Measurements from ENCODE around the gene COL9A1. TPM values are rescaled to one million over a fixed set of nuclear protein-coding genes. Genes with fewer than 3 reads are reported as not detected.

Gene COL9A1
- total and polyA plus RNA-seq, 9 of the 15 experiments (the other 6 are each of a cell fraction or from before 2014, with no cell fraction given) = 0.01 to 0.13 (median 0.06) TPM; not detected in 1

GRCh38 chr6:70274338-70274737, 28.5 kb downstream of the COL9A1 start:
- WGBS (ENCODE audit: insufficient coverage, low coverage, missing lambda C conversion rate) = 0% methylated on average over 4 of the region's 4 CpGs
- ChIA-PET CTCF (ENCODE audit: low intra/inter-chr PET ratio) (no interaction called here), POLR2A (interaction anchor here (1.3 kb wide), 1 partner anchor 10 kb away, joined by 4 read pairs; no protein-coding TSS in a partner anchor)
- in situ Hi-C loops (cut with MboI) (no loop called here), intact Hi-C loops (cut with micrococcal nuclease) (no loop called here)
- Histone ChIP-seq H3K27ac (ENCODE audit: extremely low read depth, low read depth, low read length) (no peak overlapping the region), H4K20me1 (replicated peaks; ENCODE audit: control insufficient read depth, insufficient read depth, low read length) (no peaks in the 10 kb centered on the region), H3K4me2 (ENCODE audit: insufficient read depth, low read length) (no peak overlapping the region), H3K4me3 (no peak overlapping the region), H3K79me2 (ENCODE audit: control insufficient read depth, insufficient read depth, low read length) (no peaks in the 10 kb centered on the region), H3K9me3 (replicated peaks; ENCODE audit: control insufficient read depth, insufficient read depth, low read depth, low read length) (no peaks in the 10 kb centered on the region), H3K36me3 (ENCODE audit: control insufficient read depth, insufficient read depth, low read length) (no peaks in the 10 kb centered on the region), H3K9ac (ENCODE audit: insufficient read depth in 1 of 2, low read depth in 2 of 2, low read length in 2 of 2) (no peak overlapping the region), H3K27me3 (ENCODE audit: control insufficient read depth in 2 of 2, insufficient read depth in 2 of 2, low read length in 2 of 2) (no peaks in the 10 kb centered on the region; a peak in 1 of 5 replicates), H3K4me1 (replicated peaks in 1 of 2; ENCODE audit: control insufficient read depth in 2 of 2, insufficient read depth in 2 of 2, low read length in 2 of 2) (no peaks in the 10 kb centered on the region), H2AFZ (ENCODE audit: low read depth, low read length) (no peak overlapping the region), H3K9me1 (ENCODE audit: control insufficient read depth, insufficient read depth, low read length) (no peaks in the 10 kb centered on the region)
- FAIRE-seq (no peak), ATAC-seq (no peak), DNase-seq (ENCODE audit: extremely low read depth in 1 of 4, low spot score in 3 of 4) (no peak)
- no TSS peak for BruUV-seq (replicated peaks)
- TF ChIP-seq ZNF146 (CRISPR knock-in tag; IDR thresholded peaks at IDR 0.05; ENCODE audit: unreplicated experiment) = peak; percentile 39
- no peak for TF ChIP-seq FIP1L1 (IDR thresholded peaks at IDR 0.05; ENCODE audit: low read depth, low read length, poor library complexity, severe bottlenecking)

GRCh38 chr6:70272071-70272470, 30.8 kb downstream of the COL9A1 start:
- H3K9me3 ChIP-seq (replicated peaks; ENCODE audit: control insufficient read depth, insufficient read depth, low read depth, low read length) = no peaks in the 10 kb centered on the region
- no peaks in the 10 kb centered on the region for H3K4me1 ChIP-seq (replicated peaks in 1 of 2; ENCODE audit: control insufficient read depth in 2 of 2, insufficient read depth in 2 of 2, low read length in 2 of 2)
- 0% methylated on average over 2 of the region's 2 CpGs for WGBS (ENCODE audit: insufficient coverage, low coverage, missing lambda C conversion rate)
- no peak for ATAC-seq
- H3K36me3 ChIP-seq (ENCODE audit: control insufficient read depth, insufficient read depth, low read length) = no peaks in the 10 kb centered on the region
- FAIRE-seq = no peak
- H2AFZ ChIP-seq (ENCODE audit: low read depth, low read length) = no peak overlapping the region
- H3K79me2 ChIP-seq (ENCODE audit: control insufficient read depth, insufficient read depth, low read length) = no peaks in the 10 kb centered on the region
- H3K9ac ChIP-seq (ENCODE audit: insufficient read depth in 1 of 2, low read depth in 2 of 2, low read length in 2 of 2) = no peak overlapping the region
- no peak overlapping the region for H3K4me2 ChIP-seq (ENCODE audit: insufficient read depth, low read length)
- POLR2A ChIA-PET = interaction anchor here (0.6 to 1.0 kb wide), 3 partner anchors 10 to 18 kb away, joined by 3 to 4 read pairs (median 3); no protein-coding TSS in a partner anchor
- no peak for DNase-seq (ENCODE audit: extremely low read depth in 1 of 4, low spot score in 3 of 4)
- intact Hi-C loops (cut with micrococcal nuclease) = no loop called here
- no peak overlapping the region for H3K27ac ChIP-seq (ENCODE audit: extremely low read depth, low read depth, low read length)
- no TSS peak for BruUV-seq (replicated peaks)
- no peak for TF ChIP-seq TARDBP (IDR thresholded peaks at IDR 0.05)
- no peak for TF ChIP-seq CSDE1 (IDR thresholded peaks at IDR 0.05)
- no peak for TF ChIP-seq ZNF561 (CRISPR knock-in tag; conservative IDR thresholded peaks at IDR 0.05)
- TF ChIP-seq CBFB (CRISPR knock-in tag; IDR thresholded peaks at IDR 0.05) = no peak
- TF ChIP-seq HSF4 (CRISPR knock-in tag; IDR thresholded peaks at IDR 0.05; ENCODE audit: borderline replicate concordance) = no peak
- TF ChIP-seq ZFP1 (CRISPR knock-in tag; IDR thresholded peaks at IDR 0.05) = no peak
- in situ Hi-C loops (cut with MboI) = no loop called here
- peaks cover 3 to 4% of the 10 kb centered on the region in 2 experiments; a peak in 3 of 5 replicates for H3K27me3 ChIP-seq (ENCODE audit: control insufficient read depth in 2 of 2, insufficient read depth in 2 of 2, low read length in 2 of 2)
- H3K9me1 ChIP-seq (ENCODE audit: control insufficient read depth, insufficient read depth, low read length) = no peaks in the 10 kb centered on the region
- no peaks in the 10 kb centered on the region for H4K20me1 ChIP-seq (replicated peaks; ENCODE audit: control insufficient read depth, insufficient read depth, low read length)
- CTCF ChIA-PET (ENCODE audit: low intra/inter-chr PET ratio) = no interaction called here
- H3K4me3 ChIP-seq = no peak overlapping the region

Measured in K562 (cell line).